Esophagus mucosa (tissue), 1 donor: ENCODE results near the gene VAT1L. TPM values are rescaled to one million over a fixed set of nuclear protein-coding genes. Genes with fewer than 3 reads are reported as not detected.
"Not testable (repeated sequence)": the region's sequence is repeated elsewhere in the genome, so short reads cannot be mapped to it uniquely, and the experiment has no call there.

Source experiments
- ATAC-seq: fragments of 200-7000 bp; cut with Tn5 transposase; one replicate; pipeline ENCODE4 v1.9.1; 2020
- total RNA-seq: library from RNA; stranded (reverse); gene quantifications from one replicate; pipeline ENCODE4 v1.2.4, GENCODE V29; 2023
- donor health status: DM: yes; HTN: yes; CAD: no.

VAT1L gene
- total RNA-seq, 1 donor from 2014 or later, result 0.08 TPM

GRCh38 chr16:77963185-77964044, 175.1 kb downstream of the VAT1L start:
- ATAC-seq, result no peak

- no peak for ATAC-seq
Measured at GRCh38 chr16:77965346-77965745, 177.0 kb downstream of the VAT1L start.

- no peak for ATAC-seq
Measured at GRCh38 chr16:77967054-77967904, 178.9 kb downstream of the VAT1L start.

GRCh38 chr16:77969861-77970260, 181.5 kb downstream of the VAT1L start:
- no peak for ATAC-seq

GRCh38 chr16:77970371-77970770, 182.0 kb downstream of the VAT1L start:
- no peak for ATAC-seq

GRCh38 chr16:77971306-77972061, 183.1 kb downstream of the VAT1L start:
- ATAC-seq, result peak; percentile 71

- ATAC-seq, result no peak
Measured at GRCh38 chr16:77972062-77972392, 183.7 kb downstream of the VAT1L start.

GRCh38 chr16:77974883-77975282, 186.5 kb downstream of the VAT1L start:
- no peak for ATAC-seq

- no peak for ATAC-seq
Measured at GRCh38 chr16:77975942-77976341, 187.6 kb downstream of the VAT1L start.

GRCh38 chr16:77977339-77977738, 189.0 kb downstream of the VAT1L start:
- no peak for ATAC-seq

GRCh38 chr16:77985111-77985510, 196.7 kb downstream of the VAT1L start:
- no peak for ATAC-seq

GRCh38 chr16:77986011-77986740, 197.8 kb downstream of the VAT1L start:
- no peak for ATAC-seq

- no peak for ATAC-seq
Measured at GRCh38 chr16:77987810-77988209, 199.4 kb downstream of the VAT1L start.

GRCh38 chr16:77989846-77990245, 201.5 kb downstream of the VAT1L start:
- ATAC-seq, result no peak

- ATAC-seq, result no peak
Measured at GRCh38 chr16:77991701-77992100, 203.3 kb downstream of the VAT1L start.

GRCh38 chr16:77992381-77992780, 204.0 kb downstream of the VAT1L start:
- ATAC-seq, result not testable (repeated sequence)

- no peak for ATAC-seq
Measured at GRCh38 chr16:77993111-77993985, 205.0 kb downstream of the VAT1L start.

GRCh38 chr16:77995843-77996455, 207.6 kb downstream of the VAT1L start:
- ATAC-seq, result no peak

- no peak for ATAC-seq
Measured at GRCh38 chr16:77998350-77999023, 210.1 kb downstream of the VAT1L start.

- no peak for ATAC-seq
Measured at GRCh38 chr16:78001451-78002025, 213.2 kb downstream of the VAT1L start.
